Gastroesophageal sphincter (tissue), 3 donors: ENCODE measurements around the gene RAB17.

Source experiments
- EP300 ChIP-seq: sonication (generic); formaldehyde crosslinking; IDR thresholded peaks from one replicate; pipeline ENCODE4 v1.6.1; 2017; ENCODE audit warnings: antibody characterized with exemption, mild to moderate bottlenecking
- POLR2A ChIP-seq, 2 donors: fragments of 450-650 bp; IDR thresholded peaks; one replicate each; pipeline ENCODE4 v1.6.1; 2017; ENCODE audit warnings: antibody characterized with exemption in 2 of 2, mild to moderate bottlenecking in 2 of 2, moderate library complexity in 1 of 2
- POLR2AphosphoS5 ChIP-seq: sonication (generic); formaldehyde crosslinking; IDR thresholded peaks from one replicate; pipeline ENCODE4 v1.6.1; 2017; ENCODE audit warnings: antibody characterized with exemption
- TF ChIP-seq, protein P1 (sequence below), 4 experiments: fragments of 200-600 bp in 2 of 4; fragments of 450-650 bp in 2 of 4; sonication (generic) in 1 of 4; IDR thresholded peaks; one replicate each; pipeline ENCODE4 v1.5.1; 2017 to 2019; ENCODE audit warnings: antibody characterized with exemption in 4 of 4, mild to moderate bottlenecking in 2 of 4, moderate library complexity in 2 of 4

- TF ChIP-seq, protein P1, sequence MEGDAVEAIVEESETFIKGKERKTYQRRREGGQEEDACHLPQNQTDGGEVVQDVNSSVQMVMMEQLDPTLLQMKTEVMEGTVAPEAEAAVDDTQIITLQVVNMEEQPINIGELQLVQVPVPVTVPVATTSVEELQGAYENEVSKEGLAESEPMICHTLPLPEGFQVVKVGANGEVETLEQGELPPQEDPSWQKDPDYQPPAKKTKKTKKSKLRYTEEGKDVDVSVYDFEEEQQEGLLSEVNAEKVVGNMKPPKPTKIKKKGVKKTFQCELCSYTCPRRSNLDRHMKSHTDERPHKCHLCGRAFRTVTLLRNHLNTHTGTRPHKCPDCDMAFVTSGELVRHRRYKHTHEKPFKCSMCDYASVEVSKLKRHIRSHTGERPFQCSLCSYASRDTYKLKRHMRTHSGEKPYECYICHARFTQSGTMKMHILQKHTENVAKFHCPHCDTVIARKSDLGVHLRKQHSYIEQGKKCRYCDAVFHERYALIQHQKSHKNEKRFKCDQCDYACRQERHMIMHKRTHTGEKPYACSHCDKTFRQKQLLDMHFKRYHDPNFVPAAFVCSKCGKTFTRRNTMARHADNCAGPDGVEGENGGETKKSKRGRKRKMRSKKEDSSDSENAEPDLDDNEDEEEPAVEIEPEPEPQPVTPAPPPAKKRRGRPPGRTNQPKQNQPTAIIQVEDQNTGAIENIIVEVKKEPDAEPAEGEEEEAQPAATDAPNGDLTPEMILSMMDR (IDR thresholded peaks at IDR 0.05), result no peak
- TF ChIP-seq POLR2A (IDR thresholded peaks at IDR 0.05) (no peak), POLR2AphosphoS5 (no peak), EP300 (no peak)
These were observed 38.0 kb upstream of the RAB17 start for GRCh38 chr2:237628247-237629187.
